Parathyroid adenoma (tissue), 2 donors: ENCODE data around the gene FAM120B.

Source experiments
- H2AFZ ChIP-seq: fragments of 300-600 bp; sonication (generic); one replicate; pipeline ENCODE4 v1.7.0; 2017; ENCODE audit warnings: antibody characterized with exemption, mild to moderate bottlenecking
- H3K27ac ChIP-seq: fragments of 300-600 bp; sonication (generic); one replicate; pipeline ENCODE4 v1.7.0; 2017
- H3K27me3 ChIP-seq: fragments of 300-600 bp; sonication (generic); one replicate; pipeline ENCODE4 v1.7.0; 2017; ENCODE audit warnings: low read length; ENCODE audit not compliant: control insufficient read depth, insufficient read depth
- H3K36me3 ChIP-seq: fragments of 300-600 bp; sonication (generic); one replicate; pipeline ENCODE4 v1.7.0; 2017; ENCODE audit warnings: low read length; ENCODE audit not compliant: control insufficient read depth, insufficient read depth
- H3K4me1 ChIP-seq: fragments of 300-600 bp; sonication (generic); one replicate; pipeline ENCODE4 v1.7.0; 2017; ENCODE audit warnings: control low read depth
- H3K4me2 ChIP-seq: fragments of 300-600 bp; sonication (generic); one replicate; pipeline ENCODE4 v1.7.0; 2017; ENCODE audit warnings: low read length
- H3K4me3 ChIP-seq: fragments of 300-600 bp; sonication (generic); one replicate; pipeline ENCODE4 v1.7.0; 2017; ENCODE audit warnings: low read depth, low read length
- H3K79me2 ChIP-seq: fragments of 300-600 bp; sonication (generic); one replicate; pipeline ENCODE4 v1.7.0; 2017; ENCODE audit warnings: control low read depth
- H3K9ac ChIP-seq: fragments of 300-600 bp; sonication (generic); one replicate; pipeline ENCODE4 v1.7.0; 2017; ENCODE audit warnings: mild to moderate bottlenecking
- H3K9me3 ChIP-seq: fragments of 300-600 bp; sonication (generic); one replicate; pipeline ENCODE4 v1.7.0; 2017; ENCODE audit warnings: low read length; ENCODE audit not compliant: control insufficient read depth
- TF ChIP-seq, protein P1 (sequence below): fragments of 300-600 bp; sonication (generic); IDR thresholded peaks from one replicate; pipeline ENCODE4 v1.7.0; 2017; ENCODE audit warnings: antibody characterized with exemption, mild to moderate bottlenecking
- donor health status: primary hyperparathyroidism.

The FAM120B gene

DNA sequence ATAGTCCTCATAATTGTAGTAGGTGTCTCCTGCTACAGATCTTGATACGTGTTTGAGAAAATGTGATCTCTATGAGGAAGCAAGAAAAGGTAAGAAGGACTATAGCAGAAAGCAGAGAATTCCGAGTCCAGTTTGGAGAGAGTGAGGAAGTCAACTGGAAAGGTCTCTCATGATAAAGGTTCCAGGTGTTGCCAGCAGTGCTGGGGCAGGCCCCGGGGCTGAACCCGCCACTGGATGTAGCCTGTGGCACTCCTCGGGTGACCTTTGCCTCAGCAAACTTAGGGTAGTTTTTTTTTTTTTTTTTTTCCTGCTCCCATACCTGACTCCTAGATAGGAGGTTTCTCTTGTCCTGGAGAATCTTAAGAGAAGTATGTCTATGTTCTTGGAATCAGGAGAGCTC, 62.8 kb downstream of the FAM120B start:
- no peaks in the 10 kb centered on the region for H3K36me3 ChIP-seq
- H3K4me2 ChIP-seq, result no peak overlapping the region
- no peak overlapping the region for H3K4me3 ChIP-seq
- H3K79me2 ChIP-seq, result no peaks in the 10 kb centered on the region
- H3K27ac ChIP-seq, result no peak overlapping the region
- H2AFZ ChIP-seq, result no peak overlapping the region
- TF ChIP-seq, protein P1, sequence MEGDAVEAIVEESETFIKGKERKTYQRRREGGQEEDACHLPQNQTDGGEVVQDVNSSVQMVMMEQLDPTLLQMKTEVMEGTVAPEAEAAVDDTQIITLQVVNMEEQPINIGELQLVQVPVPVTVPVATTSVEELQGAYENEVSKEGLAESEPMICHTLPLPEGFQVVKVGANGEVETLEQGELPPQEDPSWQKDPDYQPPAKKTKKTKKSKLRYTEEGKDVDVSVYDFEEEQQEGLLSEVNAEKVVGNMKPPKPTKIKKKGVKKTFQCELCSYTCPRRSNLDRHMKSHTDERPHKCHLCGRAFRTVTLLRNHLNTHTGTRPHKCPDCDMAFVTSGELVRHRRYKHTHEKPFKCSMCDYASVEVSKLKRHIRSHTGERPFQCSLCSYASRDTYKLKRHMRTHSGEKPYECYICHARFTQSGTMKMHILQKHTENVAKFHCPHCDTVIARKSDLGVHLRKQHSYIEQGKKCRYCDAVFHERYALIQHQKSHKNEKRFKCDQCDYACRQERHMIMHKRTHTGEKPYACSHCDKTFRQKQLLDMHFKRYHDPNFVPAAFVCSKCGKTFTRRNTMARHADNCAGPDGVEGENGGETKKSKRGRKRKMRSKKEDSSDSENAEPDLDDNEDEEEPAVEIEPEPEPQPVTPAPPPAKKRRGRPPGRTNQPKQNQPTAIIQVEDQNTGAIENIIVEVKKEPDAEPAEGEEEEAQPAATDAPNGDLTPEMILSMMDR, result no peak
- H3K4me1 ChIP-seq, result no peaks in the 10 kb centered on the region
- no peaks in the 10 kb centered on the region for H3K27me3 ChIP-seq
- no peak overlapping the region for H3K9ac ChIP-seq
- no peaks in the 10 kb centered on the region for H3K9me3 ChIP-seq

DNA sequence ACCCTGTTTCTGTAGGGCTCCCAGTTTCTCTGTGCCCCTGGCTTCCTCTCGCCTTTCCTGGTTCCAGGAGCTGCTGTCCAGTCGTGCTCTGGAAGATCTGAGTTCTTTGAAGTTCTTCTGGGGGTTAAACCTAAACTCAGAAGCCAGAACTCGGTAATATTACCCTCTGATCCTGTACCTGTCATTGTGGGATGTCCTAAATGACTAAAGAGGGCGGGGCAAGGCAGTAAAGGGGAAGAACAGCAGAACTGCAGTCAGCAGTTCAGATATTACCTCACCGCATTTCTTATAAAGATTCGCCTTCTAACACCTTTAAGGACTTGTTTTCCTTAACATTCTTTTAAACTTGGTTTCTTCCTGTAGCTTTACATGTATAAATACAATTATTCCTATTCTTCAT, 63.9 kb downstream of the FAM120B start:
- Histone ChIP-seq H3K4me3 (no peak overlapping the region), H3K9me3 (no peaks in the 10 kb centered on the region), H3K36me3 (no peaks in the 10 kb centered on the region), H3K4me2 (no peak overlapping the region), H2AFZ (no peak overlapping the region), H3K79me2 (no peaks in the 10 kb centered on the region), H3K27me3 (no peaks in the 10 kb centered on the region), H3K9ac (no peak overlapping the region), H3K27ac (no peak overlapping the region), H3K4me1 (no peaks in the 10 kb centered on the region)
- TF ChIP-seq, protein P1, result no peak

DNA sequence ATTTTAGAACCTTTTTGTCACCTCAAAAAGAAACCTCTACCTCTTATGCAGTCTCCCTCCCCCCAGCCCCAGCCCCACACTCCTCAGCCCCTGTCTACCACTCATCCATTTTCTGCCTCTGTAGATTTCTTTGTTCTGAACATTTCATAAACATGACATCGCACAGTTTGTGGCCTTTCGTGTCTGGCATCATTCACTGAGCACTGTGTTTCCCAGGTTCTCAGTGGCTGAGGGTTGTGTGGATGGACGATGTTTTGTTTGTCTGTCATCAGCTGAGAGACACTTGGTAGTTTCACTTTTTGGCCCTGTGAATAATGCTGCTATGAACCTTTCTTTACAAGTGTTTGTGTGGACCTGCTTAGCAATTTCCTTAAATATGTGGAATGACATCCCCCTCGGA, 64.5 kb downstream of the FAM120B start:
- no peak overlapping the region for H3K27ac ChIP-seq

DNA sequence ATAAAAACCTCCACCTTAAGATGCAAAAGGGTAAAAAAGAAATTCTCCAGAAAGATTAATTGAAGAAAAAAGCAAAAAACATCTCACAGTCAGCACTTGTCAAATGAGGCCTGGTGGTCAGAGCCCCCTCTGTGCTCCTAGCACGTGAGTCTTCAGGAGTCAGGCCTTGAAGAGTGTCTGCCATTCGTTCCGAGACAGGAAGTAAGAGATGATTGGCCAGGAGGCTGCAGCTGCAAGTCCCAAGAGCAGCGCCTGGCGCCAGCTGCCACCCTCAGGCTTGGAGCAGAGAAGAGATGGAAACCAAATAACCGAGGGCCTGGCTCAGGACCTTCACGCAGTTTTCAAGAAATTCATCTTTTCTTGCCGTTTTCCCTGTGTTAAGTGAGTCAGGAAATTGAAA, 65.0 kb downstream of the FAM120B start:
- H3K27ac ChIP-seq, result no peak overlapping the region
- no peak overlapping the region for H3K4me2 ChIP-seq
- no peaks in the 10 kb centered on the region for H3K9me3 ChIP-seq
- TF ChIP-seq, protein P1, result no peak
- H3K79me2 ChIP-seq, result no peaks in the 10 kb centered on the region
- H3K27me3 ChIP-seq, result no peaks in the 10 kb centered on the region
- H3K9ac ChIP-seq, result no peak overlapping the region
- no peaks in the 10 kb centered on the region for H3K4me1 ChIP-seq
- H3K4me3 ChIP-seq, result no peak overlapping the region
- no peaks in the 10 kb centered on the region for H3K36me3 ChIP-seq
- no peak overlapping the region for H2AFZ ChIP-seq

More for the DNA sequence above, 64.5 kb downstream of the FAM120B start:
- no peaks in the 10 kb centered on the region for H3K27me3 ChIP-seq
- no peak overlapping the region for H2AFZ ChIP-seq
- no peaks in the 10 kb centered on the region for H3K79me2 ChIP-seq
- no peak overlapping the region for H3K4me3 ChIP-seq
- no peaks in the 10 kb centered on the region for H3K9me3 ChIP-seq
- no peaks in the 10 kb centered on the region for H3K36me3 ChIP-seq
- no peak overlapping the region for H3K4me2 ChIP-seq
- no peak overlapping the region for H3K9ac ChIP-seq
- H3K4me1 ChIP-seq, result no peaks in the 10 kb centered on the region
- TF ChIP-seq, protein P1, result no peak

DNA sequence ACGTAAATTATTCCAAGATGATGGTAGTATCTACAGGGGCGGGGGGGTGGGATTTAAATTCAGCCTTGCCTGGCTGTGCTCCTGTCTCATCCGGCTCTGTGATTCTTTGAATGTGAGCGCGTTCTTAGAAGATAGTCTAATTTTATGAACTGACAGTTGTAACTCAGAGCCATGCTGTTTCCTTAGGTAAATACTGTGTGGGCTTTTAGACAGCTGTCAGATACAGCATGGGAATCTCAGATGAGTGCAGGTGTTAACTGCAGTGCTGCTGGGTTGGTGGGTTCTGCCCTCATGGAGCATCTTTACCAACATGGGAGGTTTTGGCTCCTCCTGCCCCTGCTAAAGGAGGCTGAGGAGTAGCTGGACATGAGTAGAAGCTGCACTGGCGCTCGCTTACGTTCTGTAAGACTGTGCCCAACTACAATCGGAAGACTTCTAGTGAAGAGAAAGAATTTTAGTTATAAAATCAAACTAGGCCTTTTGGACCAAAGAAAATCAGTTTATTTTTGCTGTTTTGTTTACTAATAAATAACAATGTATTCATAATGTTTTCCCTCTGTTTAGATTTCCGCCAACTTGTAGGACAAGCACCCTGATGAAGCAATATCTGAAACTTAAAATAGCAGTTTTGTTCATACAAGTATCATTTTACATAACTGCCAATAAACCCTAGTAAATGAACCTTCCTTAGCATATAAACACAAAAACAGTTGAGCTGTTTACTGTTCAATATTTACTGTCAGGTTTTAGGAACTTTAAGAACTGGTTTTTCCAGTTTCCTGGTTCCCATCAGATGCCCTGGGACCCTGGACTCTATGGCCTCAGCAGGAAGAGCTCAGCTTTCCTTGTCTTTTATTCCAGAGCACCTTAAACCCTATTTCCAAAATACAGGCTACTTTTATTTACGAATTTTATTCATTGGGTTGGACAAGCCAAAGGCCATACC, 66.1 kb downstream of the FAM120B start:
- Histone ChIP-seq H3K4me2 (no peak overlapping the region), H3K27ac (no peak overlapping the region), H3K36me3 (no peaks in the 10 kb centered on the region), H2AFZ (no peak overlapping the region), H3K9me3 (no peaks in the 10 kb centered on the region), H3K27me3 (no peaks in the 10 kb centered on the region), H3K79me2 (no peaks in the 10 kb centered on the region), H3K4me3 (no peak overlapping the region), H3K4me1 (no peaks in the 10 kb centered on the region), H3K9ac (no peak overlapping the region)
- TF ChIP-seq, protein P1, result no peak
